Limb (tissue), 2 donors: ENCODE results near the gene BEND3.

Source experiments
- DNase-seq, 2 donors: peaks; one replicate each; pipeline ENCODE4 v3.0.0-alpha.2; 2016; ENCODE audit errors: extremely low spot score in 2 of 2

BEND3 gene

DNA sequence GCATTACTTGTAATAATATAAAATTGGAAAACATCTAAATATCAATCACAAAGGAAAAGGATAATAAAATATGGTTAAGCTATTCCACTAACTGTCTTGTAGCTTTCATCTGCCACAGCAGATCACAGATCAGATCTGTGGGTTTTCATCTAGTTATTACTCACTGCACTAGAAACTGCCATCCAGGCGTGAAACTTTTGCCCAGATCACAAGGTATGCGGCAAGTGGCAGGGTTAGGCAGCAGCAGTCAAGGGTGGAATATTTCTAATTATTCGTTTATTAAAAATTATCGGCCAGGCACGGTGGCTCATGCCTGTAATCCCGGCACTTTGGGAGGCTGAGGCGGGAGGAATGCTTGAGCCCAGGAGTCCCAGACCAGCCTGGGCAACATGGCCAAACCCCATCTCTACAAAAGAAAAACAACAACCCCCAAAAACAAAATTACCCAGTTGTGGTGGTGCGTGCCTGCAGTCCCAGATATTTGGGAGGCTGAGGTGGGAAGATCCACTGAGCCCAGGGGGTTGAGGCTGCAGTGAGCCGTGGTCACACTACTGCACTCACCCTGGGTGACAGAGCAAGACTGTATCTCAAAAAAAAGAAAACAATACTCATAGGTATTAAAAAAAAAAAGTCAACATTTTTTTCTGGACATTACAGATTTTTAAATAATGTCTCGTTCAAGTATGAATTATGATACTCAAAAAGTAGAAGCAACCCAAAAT is 32.1 kb downstream of the BEND3 start:
- no peak for DNase-seq

DNA sequence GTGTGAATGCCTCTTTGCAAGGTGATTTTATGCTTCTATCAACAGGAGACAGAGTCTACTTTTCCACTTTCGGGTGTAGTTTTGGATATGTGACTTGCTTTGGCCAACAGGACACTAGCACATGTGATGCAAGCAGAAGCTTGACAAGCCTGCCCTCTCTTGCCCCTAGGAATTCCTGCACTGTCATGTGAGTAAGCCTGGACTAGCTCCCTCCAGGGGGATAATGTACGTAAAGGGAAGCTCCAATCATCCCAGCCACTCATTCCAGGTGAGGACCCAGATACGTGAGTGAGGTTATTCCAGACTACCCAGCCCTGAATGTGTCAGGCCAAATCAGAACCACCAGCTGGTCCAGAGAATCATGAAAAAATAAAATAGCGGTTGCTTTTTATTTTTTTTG is 33.3 kb downstream of the BEND3 start:
- no peak for DNase-seq

DNA sequence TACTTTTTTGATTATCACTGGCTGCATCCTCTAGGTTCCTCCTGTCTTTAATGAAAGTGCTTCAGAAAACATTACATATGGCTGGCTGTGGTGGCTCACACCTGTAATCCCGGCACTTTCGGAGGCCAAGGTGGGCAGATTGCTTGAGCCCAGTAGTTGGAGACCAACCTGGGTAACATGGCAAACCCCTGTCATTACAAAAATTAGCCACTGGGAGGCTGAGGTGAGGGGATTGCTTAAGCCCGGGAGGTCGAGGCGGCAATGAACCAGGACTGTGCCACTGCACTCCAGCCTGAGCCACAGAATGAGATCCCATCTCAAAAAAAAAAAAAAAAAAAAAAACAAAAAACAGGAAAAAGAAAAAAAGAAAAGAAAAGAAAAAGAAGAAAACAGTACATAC is 35.3 kb downstream of the BEND3 start:
- no peak for DNase-seq

DNA sequence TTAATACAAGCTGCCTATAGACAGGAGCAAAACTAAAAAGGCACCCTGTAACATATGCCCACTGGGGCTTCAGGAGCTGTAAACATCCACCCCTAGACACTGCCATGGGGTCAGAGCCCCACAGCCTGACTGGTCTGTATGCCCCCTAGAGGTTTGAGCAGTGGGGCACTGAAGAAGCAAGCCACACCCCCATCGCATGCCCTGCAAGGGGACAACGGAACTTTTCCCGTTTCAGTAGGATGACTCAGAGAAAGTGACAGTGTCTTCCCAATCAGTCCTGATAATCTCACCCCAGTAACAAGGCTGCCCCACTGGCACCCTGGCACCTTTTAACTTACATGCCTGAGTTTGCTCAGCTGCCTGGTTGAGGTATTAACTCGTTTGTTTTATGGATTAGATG is 35.9 kb downstream of the BEND3 start:
- DNase-seq, result no peak

DNA sequence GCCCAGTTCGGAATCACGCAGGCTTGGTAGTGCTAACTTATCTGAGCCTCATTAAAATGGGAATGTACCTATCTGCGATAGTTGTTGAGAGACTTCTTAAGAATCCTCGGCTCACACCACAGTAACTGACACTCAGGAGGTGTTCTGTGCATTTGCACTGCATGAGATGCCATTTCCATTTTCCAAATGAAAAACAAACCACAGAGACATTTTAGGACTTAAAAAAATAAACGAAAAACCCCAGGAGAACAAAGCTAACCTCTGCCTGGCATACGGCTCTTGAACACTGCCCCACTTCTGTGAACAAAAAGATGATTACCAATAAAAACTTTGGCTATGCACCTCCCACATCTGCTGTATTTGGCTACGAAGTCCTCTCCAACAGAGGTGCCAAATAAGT is 37.6 kb downstream of the BEND3 start:
- no peak for DNase-seq

DNA sequence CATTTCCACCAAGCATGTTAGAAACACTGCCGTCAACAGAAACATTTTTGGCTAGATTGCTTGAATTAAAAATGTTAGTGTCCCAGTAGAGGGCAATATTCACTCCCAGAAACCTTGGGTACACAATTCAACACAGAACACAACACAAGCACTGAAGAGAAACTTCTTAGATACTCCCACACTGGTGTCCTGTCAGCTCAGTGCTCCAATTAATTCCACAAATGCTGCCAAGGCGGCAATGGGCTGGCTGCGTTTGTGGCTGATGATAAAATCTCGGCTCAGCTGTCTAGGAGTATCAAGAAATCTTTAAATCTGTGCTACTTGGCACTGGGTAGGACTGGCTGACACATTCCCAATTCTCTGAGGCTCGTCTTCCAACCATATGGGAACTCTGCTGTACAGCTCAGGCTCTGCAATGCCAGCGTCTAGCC is 39.3 kb downstream of the BEND3 start:
- peak in 1 of 2 donors; percentile 41 for DNase-seq

DNA sequence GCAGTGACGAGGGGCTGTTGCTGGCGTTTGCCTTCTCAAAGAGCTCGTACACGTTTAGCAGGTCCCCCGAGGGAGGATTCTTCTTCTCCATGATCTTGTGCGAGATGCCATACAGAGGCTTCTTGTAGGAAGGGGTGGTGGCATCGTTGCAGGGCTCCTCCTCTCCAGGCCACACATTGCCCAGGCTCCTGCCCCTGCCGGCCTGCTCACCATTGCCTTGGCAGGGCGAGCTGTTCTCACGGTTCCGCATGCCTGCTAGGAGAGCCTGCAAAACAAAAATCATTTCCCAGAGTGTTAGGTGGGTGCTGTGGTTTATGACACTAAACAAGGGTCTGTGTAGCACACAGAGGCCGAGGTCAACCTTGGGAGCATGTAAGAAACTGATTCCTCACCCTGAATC is 44.6 kb downstream of the BEND3 start:
- DNase-seq, result no peak

DNA sequence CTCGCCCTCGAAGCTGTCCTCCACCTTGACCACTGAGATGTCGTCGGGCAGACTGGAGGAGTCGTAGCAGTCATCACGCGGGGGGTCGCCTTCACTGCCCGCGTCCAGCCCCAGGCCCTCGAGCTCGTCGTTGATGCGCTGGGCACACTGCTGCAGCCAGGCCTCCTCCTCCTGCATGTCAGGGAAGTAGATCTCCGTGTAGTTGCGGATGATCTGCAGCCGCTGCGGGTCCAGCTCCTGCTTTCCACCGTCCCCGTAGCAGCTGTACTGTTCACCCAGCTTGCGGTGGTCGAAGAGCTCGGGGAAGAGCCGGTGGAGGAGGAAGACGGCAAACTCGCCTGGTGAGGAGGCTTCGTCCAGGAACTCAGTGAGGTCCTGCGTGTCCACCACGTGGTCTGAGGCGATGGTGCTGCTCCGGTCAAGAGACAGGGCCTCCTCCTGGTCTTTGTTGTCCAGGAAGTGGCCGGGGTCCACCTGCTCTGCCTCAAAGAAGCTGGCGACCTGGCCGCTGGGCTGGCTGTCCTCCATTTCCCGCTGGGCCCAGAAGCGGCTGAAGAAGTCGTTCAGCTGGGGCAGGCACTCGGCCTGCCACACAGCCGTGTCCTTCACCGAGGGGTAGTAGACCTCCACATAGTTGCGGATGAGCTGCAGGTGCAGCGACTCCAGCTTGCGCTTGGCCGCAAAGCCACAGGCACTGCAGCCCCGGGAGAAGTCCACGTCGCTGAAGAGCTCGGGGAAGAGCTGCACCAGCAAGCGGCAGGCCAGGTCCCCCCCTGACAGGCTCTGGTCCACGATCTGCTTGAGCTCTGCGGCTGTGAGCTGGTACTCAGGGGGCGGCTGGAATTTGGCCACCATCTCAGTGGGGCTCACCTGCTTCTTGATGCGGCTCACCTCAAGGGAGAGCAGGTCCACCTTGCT is 45.4 kb downstream of the BEND3 start:
- DNase-seq, result no peak

DNA sequence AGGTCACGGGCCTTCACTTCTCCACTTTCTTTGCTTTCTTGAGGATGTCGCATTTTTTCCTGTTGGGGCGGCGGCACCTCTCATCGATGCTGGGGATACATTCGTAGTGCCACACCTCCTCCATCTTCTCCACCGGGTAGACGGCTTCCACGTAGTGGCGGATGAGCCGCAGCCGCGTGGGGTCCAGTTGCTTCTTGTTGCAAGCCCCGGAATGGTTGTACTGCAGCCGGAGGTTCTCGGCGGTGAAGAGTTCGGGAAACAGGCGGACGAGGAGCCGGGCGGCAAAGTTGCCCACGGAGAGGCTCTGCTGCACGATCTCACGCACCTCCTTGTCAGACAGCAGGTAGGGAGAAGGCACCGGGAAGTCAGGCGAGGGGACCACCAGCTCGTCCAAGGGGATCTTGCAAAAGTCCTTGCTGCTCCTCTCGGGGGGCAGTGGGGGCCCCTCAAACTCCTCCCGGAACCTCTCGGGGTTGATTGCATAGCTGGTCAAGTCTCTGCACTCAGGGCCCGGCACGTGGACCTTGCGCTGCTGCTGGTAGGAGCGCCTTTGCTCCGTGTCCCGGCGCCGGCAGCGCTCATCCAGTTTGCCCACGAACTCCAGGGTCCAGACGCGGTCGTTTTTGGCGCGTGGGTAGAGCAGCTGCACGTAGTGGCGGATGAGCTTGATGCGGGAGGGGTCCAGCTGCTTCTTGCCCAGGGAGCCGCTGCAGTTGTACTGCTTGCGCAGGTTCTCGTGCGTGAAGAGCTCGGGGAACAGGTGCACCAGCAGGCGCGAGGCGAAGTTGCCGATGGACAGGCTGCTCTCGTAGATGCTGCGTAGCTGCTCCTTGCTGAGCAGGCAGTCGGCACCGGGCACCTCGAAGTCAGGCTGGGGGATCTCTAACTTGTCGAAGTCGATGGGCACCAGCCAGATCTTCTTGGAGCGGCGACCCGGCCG is 46.4 kb downstream of the BEND3 start:
- no peak for DNase-seq

DNA sequence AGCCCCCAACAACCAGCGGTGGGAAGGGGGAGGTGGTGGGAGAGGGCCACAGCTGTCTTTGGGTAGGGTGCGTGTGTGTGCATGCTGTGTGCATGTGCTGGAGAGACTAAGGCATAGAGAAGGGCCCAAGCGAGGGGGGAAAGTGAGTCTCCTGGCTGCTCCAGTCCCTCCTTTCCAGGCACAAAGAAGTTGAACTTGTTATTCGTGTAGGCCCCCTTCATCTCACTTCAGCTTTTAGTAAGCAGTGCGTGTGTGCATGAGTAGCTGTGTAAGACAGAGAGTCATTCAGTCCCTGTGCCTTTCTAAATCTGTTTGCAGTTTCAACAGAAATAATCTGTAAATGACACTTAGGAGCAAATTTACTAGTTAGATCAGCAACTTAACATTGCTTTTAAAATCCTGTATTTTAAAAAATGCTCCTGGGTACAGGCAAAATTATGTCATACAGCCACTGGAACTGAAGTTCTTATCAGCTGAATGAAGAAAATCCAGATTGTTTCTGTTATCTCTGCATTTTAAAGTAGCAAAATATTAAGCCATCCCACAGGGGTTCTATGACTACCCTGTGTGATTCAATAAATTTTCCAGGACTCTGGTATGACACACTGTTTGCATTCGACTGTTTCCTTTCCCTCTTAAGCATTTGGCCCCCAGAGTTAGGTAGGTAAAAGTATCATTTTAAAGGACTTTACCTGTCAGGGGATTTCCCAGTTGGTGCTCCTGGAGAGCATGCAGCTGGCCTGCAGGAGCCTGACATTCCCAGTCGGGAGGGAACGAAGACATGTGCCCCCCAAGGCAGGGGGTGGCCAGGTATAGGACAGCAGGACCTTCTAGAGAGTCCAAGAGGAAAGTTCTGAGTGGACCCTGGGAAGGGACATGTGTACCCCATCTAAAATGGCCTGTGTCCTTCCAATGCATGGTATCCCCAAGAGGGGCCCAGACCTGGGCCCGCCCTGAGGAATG is 48.3 kb downstream of the BEND3 start:
- DNase-seq, result no peak

DNA sequence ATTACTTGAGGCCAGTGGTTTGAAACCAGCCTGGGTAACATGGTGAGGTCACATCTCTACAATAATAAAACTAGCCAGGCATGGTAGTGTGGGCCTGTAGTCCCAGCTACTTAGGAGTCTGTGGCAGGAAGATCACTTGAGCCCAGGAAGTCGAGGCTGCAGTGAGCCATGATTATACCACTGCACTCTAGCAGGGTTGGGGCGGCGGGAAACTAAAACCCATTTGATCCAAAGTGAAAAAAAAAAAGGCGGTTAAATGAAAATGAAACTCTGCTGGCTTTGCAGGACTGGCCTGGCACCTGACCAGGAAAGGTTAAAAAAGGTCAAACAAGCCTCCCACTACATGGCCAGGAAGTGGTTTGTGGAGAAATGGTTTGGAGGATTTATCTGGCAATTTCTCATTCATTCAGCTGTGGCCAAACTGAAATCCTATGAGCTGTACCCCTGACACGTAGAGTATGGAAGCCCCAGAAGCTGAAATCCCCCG is 50.7 kb downstream of the BEND3 start:
- DNase-seq, result peak in 1 of 2 donors; percentile 17

DNA sequence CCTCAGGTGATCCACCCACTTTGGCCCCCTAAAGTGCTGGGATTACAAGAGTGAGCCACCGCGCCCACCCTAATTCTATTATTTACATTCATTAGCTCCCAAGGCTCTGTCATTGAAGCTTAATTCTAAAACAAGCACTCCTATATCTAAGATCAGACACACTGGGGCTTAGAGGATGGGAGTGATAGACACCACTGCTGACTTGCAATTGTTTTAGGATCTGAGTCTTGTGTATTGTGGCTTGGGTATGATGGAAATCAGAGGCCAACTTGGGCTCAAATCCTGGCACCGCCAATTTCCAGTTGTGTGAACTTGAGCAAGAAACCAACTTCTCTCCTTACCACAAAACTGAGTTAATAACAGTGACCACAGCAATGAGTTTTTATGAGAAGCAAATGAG is 52.6 kb downstream of the BEND3 start:
- no peak for DNase-seq

DNA sequence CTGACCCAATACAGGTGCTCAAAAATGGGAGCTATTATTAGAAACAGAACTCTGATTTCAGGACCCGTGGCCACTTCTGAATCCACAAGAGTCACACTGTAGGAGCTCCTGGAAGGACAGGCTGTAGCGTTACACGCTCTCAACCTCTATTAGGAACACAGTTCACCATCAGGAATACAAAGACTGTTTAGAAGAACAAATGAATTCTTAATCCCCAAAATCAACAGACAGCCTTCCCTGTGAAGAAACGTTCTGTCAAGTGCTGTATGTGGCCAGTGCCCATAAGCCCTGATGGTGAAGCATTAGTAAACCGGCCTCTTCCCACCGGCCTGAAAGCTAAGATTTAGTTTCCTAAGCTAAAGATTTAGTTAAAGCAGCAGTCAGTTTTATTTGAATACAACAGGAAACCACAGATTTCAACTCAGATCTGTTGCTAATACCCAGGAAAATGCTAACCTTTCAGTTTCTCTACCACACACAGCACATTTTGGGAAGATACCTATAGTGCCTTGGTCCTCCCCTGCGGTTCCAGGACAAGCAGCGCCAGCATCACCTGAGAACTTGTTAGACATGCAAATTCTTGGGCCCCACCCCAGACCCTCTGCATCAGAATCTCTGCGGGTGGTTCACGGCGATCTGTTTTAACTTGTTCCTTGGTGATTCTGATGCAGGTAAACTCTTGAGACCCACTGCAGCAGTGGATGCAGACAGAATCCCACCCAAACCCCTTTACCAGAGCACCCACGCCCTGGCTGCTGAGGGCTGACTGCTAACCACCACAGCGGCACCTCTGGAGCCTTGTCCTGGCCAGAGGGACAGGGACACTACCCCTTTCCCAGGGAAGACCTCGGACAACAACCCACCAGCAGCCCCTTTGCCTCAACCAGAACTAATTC is 53.9 kb downstream of the BEND3 start:
- no peak for DNase-seq

DNA sequence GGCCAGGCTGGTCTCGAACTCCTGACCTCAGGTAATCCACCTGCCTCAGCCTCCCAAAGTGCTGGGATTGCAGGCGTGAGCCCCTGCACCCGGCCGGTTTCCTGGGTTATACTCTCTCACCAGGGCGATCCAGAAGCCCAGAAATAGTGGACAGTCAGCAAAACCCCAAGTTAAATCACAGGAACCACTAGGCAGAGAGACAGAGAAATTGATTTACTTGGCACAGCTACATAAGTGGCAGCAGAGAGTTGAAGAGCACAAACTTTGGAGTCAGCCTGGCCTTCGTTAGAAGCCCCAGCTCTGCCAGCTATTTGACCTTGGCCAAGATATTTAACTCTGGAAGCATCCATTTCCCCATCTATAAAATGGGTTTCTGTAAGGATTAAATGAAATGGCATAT is 54.6 kb downstream of the BEND3 start:
- DNase-seq, result no peak

DNA sequence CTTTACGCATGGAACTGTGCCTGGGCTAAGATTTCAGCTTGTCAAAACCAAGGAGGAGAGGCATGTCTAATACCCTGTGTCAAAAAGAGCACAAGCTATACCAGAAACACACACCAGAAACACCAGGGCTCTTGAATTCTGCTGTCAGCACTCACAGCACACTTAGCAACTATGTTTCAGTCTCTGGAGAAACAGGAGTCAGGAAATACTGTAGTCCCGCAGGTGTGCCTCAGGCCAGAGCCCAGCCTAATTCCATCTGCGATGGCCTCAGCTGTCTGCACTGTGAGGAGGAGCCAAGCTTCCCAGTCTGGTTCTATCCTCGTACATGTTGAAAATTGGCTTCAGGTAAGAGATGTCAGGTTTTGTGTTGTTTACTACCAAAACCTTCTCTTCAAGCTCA is 55.7 kb downstream of the BEND3 start:
- no peak for DNase-seq

DNA sequence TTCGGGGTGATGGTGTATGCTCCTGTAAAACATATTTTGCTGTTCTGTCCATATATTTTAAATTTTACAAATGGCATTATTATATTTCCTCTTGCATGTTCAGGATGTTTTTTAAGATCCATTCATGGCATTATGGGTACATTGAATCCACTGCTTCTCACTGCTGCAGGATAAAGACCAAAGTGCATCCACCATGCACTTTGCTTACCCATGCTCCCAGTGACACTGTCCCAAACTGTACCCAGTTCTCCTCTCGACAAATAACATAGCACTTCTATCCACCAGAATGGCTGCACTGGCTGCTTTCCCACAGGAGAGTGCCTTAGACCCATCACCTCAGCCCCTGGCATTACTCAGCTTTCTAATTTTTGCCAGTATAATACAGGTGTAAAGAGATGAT is 57.6 kb downstream of the BEND3 start:
- DNase-seq, result no peak

DNA sequence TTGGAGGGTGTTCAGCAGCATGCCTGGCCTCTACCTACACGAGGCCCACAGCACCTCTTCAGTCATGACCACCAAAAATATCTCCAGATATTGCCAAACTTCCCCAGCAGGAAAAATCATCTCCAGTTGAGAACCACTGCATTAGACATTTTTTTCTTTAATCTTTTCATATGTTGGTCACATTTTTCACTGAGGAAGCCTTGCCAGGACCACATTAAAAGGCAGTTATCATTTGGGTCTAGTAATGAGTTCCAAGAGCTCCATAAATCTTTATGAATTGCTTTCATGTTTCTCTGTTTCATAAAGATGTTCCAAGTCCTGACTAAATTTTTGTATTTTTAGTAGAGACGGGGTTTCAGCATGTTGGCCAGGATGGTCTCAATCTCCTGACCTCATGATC is 58.5 kb downstream of the BEND3 start:
- no peak for DNase-seq

DNA sequence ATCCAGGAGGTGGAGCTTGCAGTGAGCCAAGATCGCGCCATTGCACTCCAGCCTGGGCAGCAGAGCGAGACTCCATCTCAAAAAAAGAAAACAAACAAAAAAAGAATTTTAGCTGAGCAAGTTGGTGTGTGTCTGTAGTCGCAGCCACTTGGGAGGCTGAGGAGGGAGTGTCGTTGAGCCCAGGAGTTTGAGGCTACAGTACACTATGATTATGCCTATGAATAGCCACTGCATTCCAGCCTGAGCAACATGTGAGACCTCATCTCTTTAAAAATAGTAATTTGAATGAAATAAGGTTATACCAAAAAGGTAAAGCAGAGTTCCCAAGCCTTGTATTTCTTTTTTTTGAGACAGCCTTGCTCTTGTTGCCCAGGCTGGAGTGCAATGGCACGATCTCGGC is 67.5 kb downstream of the BEND3 start:
- no peak for DNase-seq
